Calu3 (cell line): ENCODE measurements around the gene CLEC3B. TPM values are rescaled to one million over a fixed set of nuclear protein-coding genes. Genes with fewer than 3 reads are reported as not detected.

Experiments used
- BruUV-seq: library from RNA; stranded (reverse); fragments of 400-500 nt; replicated peaks from 2 replicates; lab custom pipeline; 2021; lab: Mats Ljungman, UMichigan
- CTCF ChIA-PET: fragments of 300-600 bp; sonication (Branson Sonifier 250); formaldehyde crosslinking; loops from one replicate; lab custom pipeline; 2022; ENCODE audit warnings: antibody characterized with exemption; lab: Charles Lee
- DNase-seq: peaks from one replicate; pipeline ENCODE4 v3.0.0; 2022
- H3K27ac Mint-ChIP-seq: one replicate; pipeline ENCODE4 v1.8.0; 2022; ENCODE audit warnings: mixed read lengths; ENCODE audit not compliant: unreplicated experiment
- H3K27me3 Mint-ChIP-seq: one replicate; pipeline ENCODE4 v1.8.0; 2022; ENCODE audit warnings: mixed read lengths; ENCODE audit not compliant: unreplicated experiment
- H3K36me3 Mint-ChIP-seq: one replicate; pipeline ENCODE4 v1.8.0; 2022; ENCODE audit warnings: mild to moderate bottlenecking, moderate library complexity, mixed read lengths; ENCODE audit not compliant: insufficient read depth, unreplicated experiment
- H3K4me1 Mint-ChIP-seq: one replicate; pipeline ENCODE4 v1.8.0; 2022; ENCODE audit warnings: mild to moderate bottlenecking, low read depth, mixed read lengths; ENCODE audit not compliant: unreplicated experiment
- H3K4me3 Mint-ChIP-seq: one replicate; pipeline ENCODE4 v1.8.0; 2022; ENCODE audit warnings: mild to moderate bottlenecking, low read depth, moderate library complexity, mixed read lengths; ENCODE audit not compliant: unreplicated experiment
- H3K9me3 Mint-ChIP-seq: one replicate; pipeline ENCODE4 v1.8.0; 2022; ENCODE audit warnings: low read depth, mixed read lengths; ENCODE audit not compliant: unreplicated experiment
- intact Hi-C: fragments of 100-400 bp; cut with micrococcal nuclease; formaldehyde crosslinking; loops from one replicate; pipeline ENCODE4 v1.10.0; 2022; ENCODE audit not compliant: unreplicated experiment
- total RNA-seq: library from RNA; stranded (reverse); gene quantifications from 2 replicates; pipeline ENCODE4 v1.2.3, GENCODE V29; 2022
- TF ChIP-seq, protein P1 (sequence below): fragments of 200-600 bp; IDR thresholded peaks from one replicate; pipeline ENCODE4 v1.8.0; 2022; ENCODE audit warnings: antibody characterized with exemption; ENCODE audit not compliant: unreplicated experiment

CLEC3B gene
- total RNA-seq, 1 experiment from 2014 or later = not detected

DNA sequence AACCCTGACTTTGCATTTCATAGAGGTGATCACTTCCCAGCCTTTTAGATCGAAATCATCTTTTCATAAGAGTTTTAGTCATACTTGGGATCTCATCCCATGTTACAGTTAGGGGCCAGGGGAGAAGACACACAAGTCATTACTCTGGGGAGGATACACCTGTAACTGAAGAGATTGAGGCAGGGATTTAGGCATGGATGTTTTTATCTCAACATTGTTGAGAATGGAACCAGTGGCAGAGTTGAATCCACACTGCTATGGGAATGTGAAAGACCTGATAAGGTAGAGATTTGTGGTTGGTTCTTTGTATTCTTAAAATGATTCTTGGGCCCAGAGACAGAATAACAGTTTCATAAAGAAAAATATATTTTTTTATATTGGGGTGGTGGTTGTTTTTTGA lies 16.2 kb upstream of the CLEC3B start:
- TF ChIP-seq, protein P1, sequence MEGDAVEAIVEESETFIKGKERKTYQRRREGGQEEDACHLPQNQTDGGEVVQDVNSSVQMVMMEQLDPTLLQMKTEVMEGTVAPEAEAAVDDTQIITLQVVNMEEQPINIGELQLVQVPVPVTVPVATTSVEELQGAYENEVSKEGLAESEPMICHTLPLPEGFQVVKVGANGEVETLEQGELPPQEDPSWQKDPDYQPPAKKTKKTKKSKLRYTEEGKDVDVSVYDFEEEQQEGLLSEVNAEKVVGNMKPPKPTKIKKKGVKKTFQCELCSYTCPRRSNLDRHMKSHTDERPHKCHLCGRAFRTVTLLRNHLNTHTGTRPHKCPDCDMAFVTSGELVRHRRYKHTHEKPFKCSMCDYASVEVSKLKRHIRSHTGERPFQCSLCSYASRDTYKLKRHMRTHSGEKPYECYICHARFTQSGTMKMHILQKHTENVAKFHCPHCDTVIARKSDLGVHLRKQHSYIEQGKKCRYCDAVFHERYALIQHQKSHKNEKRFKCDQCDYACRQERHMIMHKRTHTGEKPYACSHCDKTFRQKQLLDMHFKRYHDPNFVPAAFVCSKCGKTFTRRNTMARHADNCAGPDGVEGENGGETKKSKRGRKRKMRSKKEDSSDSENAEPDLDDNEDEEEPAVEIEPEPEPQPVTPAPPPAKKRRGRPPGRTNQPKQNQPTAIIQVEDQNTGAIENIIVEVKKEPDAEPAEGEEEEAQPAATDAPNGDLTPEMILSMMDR = no peak
- intact Hi-C loops = no loop called here
- no peaks in the 10 kb centered on the region for H3K27me3 Mint-ChIP-seq
- peaks cover 19% of the 10 kb centered on the region for H3K36me3 Mint-ChIP-seq
- peaks cover 1% of the 10 kb centered on the region for H3K9me3 Mint-ChIP-seq
- BruUV-seq = no TSS peak
- no peak for DNase-seq
- no peak overlapping the region for H3K4me3 Mint-ChIP-seq
- CTCF ChIA-PET = no interaction called here
- no peaks in the 10 kb centered on the region for H3K4me1 Mint-ChIP-seq
- no peak overlapping the region for H3K27ac Mint-ChIP-seq

DNA sequence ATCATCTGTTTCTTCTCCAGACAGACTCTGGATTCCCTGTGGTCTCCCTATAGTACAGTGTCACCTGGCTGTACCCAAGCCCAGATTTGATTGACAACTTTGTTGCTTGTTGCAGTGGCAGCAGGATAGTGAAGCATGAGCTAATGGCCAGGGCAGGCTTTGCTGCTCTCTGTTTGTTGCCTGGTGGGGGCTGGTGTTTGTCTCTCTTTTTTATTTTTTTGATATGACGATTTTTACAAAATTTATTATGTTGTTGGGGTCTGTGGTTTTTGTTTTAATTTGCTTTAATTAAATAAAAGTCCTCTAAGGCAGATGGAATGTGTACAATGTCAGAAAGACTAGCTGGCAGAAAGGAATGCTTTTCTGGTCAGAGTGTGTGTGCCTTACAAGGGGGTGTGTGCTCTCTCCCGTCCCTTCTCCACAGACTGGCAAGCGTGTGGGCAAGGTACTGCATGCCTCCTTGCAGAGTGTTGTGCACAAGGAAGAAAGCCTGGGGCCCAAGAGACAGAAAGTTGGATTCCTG lies 15.2 kb upstream of the CLEC3B start:
- intact Hi-C loops = no loop called here
- Mint-ChIP-seq H3K4me3 (no peak overlapping the region), H3K9me3 (no peaks in the 10 kb centered on the region), H3K4me1 (no peaks in the 10 kb centered on the region), H3K36me3 (peaks cover 14% of the 10 kb centered on the region), H3K27me3 (no peaks in the 10 kb centered on the region), H3K27ac (no peak overlapping the region)
- TF ChIP-seq, protein P1 = no peak
- CTCF ChIA-PET = no interaction called here
- no TSS peak for BruUV-seq
- no peak for DNase-seq

DNA sequence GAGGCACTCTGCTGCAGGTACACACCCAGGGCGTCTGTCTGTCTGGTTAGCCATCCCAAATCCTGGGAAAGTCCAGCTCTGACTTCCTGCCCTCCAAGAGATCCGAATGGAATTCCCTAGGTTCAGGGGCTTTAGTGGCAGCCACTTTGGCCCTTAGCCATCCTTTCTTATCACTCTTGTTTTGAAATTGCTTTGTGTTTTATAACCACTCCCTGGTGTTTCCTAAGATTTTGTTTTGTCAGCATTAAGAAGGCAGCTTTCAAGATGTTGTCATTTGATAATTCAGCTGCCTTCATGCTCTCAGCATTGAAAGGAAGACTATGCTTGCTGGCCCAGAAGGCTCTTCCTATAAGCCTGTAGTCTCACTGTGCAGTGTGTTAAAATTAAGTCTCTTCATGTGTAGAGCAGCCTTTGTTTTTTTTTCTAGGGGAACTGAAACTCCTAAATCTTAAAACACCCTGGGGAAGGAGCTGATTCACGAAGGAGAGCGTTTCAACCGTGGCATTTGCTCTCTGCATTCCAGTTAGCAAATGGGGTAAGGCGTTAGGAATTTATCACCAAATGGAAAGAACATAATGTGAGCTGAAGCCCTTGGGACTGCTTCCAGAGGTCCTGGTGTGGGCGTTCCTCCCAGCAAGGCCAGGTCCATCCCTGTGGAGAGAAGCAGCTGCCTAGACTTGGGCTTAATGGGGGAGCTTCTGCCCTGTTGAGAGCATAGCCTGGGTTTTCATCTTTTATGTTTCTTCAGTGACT lies 14.2 kb upstream of the CLEC3B start:
- Mint-ChIP-seq H3K27ac (no peak overlapping the region), H3K4me3 (no peak overlapping the region), H3K36me3 (peaks cover 11% of the 10 kb centered on the region), H3K27me3 (no peaks in the 10 kb centered on the region), H3K9me3 (no peaks in the 10 kb centered on the region), H3K4me1 (no peaks in the 10 kb centered on the region)
- TF ChIP-seq, protein P1 = no peak
- intact Hi-C loops = no loop called here
- CTCF ChIA-PET = no interaction called here
- no peak for DNase-seq
- BruUV-seq = no TSS peak

DNA sequence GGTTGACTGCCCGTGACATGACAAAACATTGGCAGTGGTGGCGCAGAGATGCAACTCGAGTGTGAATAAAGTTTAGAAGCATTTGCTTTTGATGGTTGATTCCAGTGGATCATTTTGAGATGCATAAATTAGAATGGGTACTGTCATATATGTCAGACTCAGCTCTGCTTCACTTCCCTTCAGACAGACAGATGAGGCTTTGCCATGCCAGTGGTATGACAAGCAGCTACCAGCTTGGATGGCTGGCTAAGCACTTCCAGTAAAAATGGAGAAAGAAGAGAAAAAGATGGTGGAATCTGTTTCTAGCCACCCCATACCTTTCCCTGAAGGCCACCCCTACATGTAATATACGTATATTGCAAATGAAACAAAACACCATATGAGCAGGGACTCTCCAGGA lies 13.5 kb upstream of the CLEC3B start:
- CTCF ChIA-PET = no interaction called here
- BruUV-seq = no TSS peak
- intact Hi-C loops = no loop called here
- Mint-ChIP-seq H3K4me1 (no peaks in the 10 kb centered on the region), H3K9me3 (no peaks in the 10 kb centered on the region), H3K27ac (no peak overlapping the region), H3K4me3 (no peak overlapping the region), H3K27me3 (no peaks in the 10 kb centered on the region), H3K36me3 (peaks cover 6% of the 10 kb centered on the region)
- no peak for DNase-seq
- TF ChIP-seq, protein P1 = no peak
